Prostate gland (tissue), 2 donors: ENCODE measurements around the gene CYRIA.

ENCODE experiments used
- CTCF ChIP-seq, 4 experiments: fragments of 200-600 bp in 2 of 4; fragments of 450-650 bp in 2 of 4; sonication (generic) in 2 of 4; IDR thresholded peaks; 1 replicate in 3 of 4; 2 replicates in 1 of 4; pipeline ENCODE4 v1.5.1; 2016 to 2019; ENCODE audit warnings: antibody characterized with exemption in 4 of 4, mild to moderate bottlenecking in 2 of 4, moderate library complexity in 2 of 4
- POLR2AphosphoS5 ChIP-seq: sonication (generic); formaldehyde crosslinking; IDR thresholded peaks from one replicate; pipeline ENCODE4 v1.6.1; 2017; ENCODE audit warnings: antibody characterized with exemption

DNA sequence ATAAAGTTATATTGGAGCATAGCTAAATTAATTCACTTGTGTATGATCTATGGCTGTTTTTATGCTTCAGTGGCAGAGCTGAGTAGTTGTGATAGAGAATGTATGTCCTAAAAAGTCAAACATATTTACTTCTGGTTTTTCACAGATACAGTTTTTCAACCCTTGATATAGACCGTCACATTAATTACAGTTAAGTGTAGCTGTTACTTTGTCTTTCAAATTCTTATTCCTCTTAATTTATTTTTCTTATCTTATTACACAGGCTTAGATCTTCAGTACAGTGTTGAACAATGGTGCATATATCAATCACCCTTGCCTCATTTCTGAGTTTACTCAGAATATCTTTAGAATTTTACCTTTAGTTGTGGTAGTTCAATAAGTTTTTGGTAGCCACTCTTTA, 12.2 kb upstream of the CYRIA start:
- TF ChIP-seq CTCF (IDR thresholded peaks at IDR 0.05) (no peak), POLR2AphosphoS5 (no peak)
